HG03520 (cell line): Measurements from ENCODE around the gene PCDH1.
"Not testable (repeated sequence)": the region's sequence is repeated elsewhere in the genome, so short reads cannot be mapped to it uniquely, and the experiment has no call there.

Experiments used
- ATAC-seq: cut with Tn5 transposase; IDR thresholded peaks from one replicate; pipeline ENCODE4 v1.9.1; 2021; ENCODE audit warnings: mild to moderate bottlenecking, moderate library complexity; ENCODE audit not compliant: unreplicated experiment

PCDH1 gene

GRCh38 chr5:141878186-141878710, at the start of gene PCDH1:
Gene PCDH1 (minus strand): TSS chr5:141878410. CDS start chr5:141878262, 148 bp downstream.
- ATAC-seq, result no peak

- ATAC-seq, result no peak
Observed at GRCh38 chr5:141926434-141926833, 48.2 kb upstream of the PCDH1 start.

GRCh38 chr5:141923448-141924313, 45.5 kb upstream of the PCDH1 start, which contains the start of gene DELE1:
Gene DELE1 (plus strand): TSS chr5:141923871. CDS start chr5:141923942, 71 bp downstream.
- peak; percentile 98 for ATAC-seq

- not testable (repeated sequence) for ATAC-seq
Observed at GRCh38 chr5:141922827-141923447, 44.7 kb upstream of the PCDH1 start.

- no peak for ATAC-seq
Observed at GRCh38 chr5:141920771-141921170, 42.6 kb upstream of the PCDH1 start.

- no peak for ATAC-seq
Observed at GRCh38 chr5:141919218-141920119, 41.3 kb upstream of the PCDH1 start.

GRCh38 chr5:141917760-141918159, 39.5 kb upstream of the PCDH1 start:
- no peak for ATAC-seq

GRCh38 chr5:141916522-141916921, 38.3 kb upstream of the PCDH1 start:
- no peak for ATAC-seq

- no peak for ATAC-seq
Observed at GRCh38 chr5:141915881-141916336, 37.7 kb upstream of the PCDH1 start.

- ATAC-seq, result no peak
Observed at GRCh38 chr5:141914797-141915196, 36.6 kb upstream of the PCDH1 start.

- peak; percentile 57 for ATAC-seq
Observed at GRCh38 chr5:141914199-141914743, 36.1 kb upstream of the PCDH1 start.

- no peak for ATAC-seq
Observed at GRCh38 chr5:141913560-141914198, 35.5 kb upstream of the PCDH1 start.

- no peak for ATAC-seq
Observed at GRCh38 chr5:141910271-141910673, 32.1 kb upstream of the PCDH1 start.

GRCh38 chr5:141909212-141909611, 31.0 kb upstream of the PCDH1 start:
- ATAC-seq, result no peak

GRCh38 chr5:141908796-141909195, 30.6 kb upstream of the PCDH1 start:
- ATAC-seq, result no peak

GRCh38 chr5:141906972-141907371, 28.8 kb upstream of the PCDH1 start:
- no peak for ATAC-seq

- ATAC-seq, result no peak
Observed at GRCh38 chr5:141906517-141906916, 28.3 kb upstream of the PCDH1 start.

- no peak for ATAC-seq
Observed at GRCh38 chr5:141904551-141904950, 26.3 kb upstream of the PCDH1 start.

- no peak for ATAC-seq
Observed at GRCh38 chr5:141903261-141903660, 25.1 kb upstream of the PCDH1 start.
